Gastrocnemius medialis (tissue), 4 donors: Measurements from ENCODE around the gene CACNA1F.

Experiments used
- CTCF ChIP-seq, 5 experiments: fragments of 450-650 bp in 3 of 5; fragments of 200-600 bp in 2 of 5; sonication (generic) in 2 of 5; IDR thresholded peaks in 4 of 5; conservative IDR thresholded peaks in 1 of 5; 1 replicate in 4 of 5; 2 replicates in 1 of 5; pipeline ENCODE4 v1.5.1; 2016 to 2019; ENCODE audit warnings: antibody characterized with exemption in 5 of 5, mild to moderate bottlenecking in 3 of 5, moderate library complexity in 3 of 5
- POLR2A ChIP-seq, 2 donors: fragments of 450-650 bp; IDR thresholded peaks; one replicate each; pipeline ENCODE4 v1.6.1; 2017; ENCODE audit warnings: antibody characterized with exemption in 2 of 2, mild to moderate bottlenecking in 2 of 2, moderate library complexity in 2 of 2

GRCh38 chrX:49198540-49199314, 34.4 kb downstream of the CACNA1F start:
- no peak for TF ChIP-seq CTCF (IDR thresholded peaks at IDR 0.05 in 4 of 5, conservative IDR thresholded peaks at IDR 0.05 in 1 of 5)
- no peak for TF ChIP-seq POLR2A (IDR thresholded peaks at IDR 0.05)
